ENCODE data around the gene RFX4. TPM values are rescaled to one million over a fixed set of nuclear protein-coding genes. Genes with fewer than 3 reads are reported as not detected.

RFX4 gene
- total RNA-seq, 1 experiment from 2014 or later, result not detected

GRCh38 chr12:106601031-106601430 is 18.2 kb downstream of the RFX4 start:
- DNase-seq (ENCODE audit: low spot score), result no peak
- intact Hi-C loops (cut with micrococcal nuclease; ENCODE audit: unreplicated experiment), result no loop called here
- ChIA-PET POLR2A (ENCODE audit: low non-redundant PET) (no interaction called here), CTCF (no interaction called here)
- no TSS peak for BruUV-seq (replicated peaks)
- Histone ChIP-seq H3K9me3 (ENCODE audit: low read depth, low read length, poor library complexity, severe bottlenecking) (no peaks in the 10 kb centered on the region), H3K36me3 (ENCODE audit: insufficient read depth, low read length, poor library complexity, severe bottlenecking) (no peaks in the 10 kb centered on the region), H3K27ac (ENCODE audit: low read depth, low read length, poor library complexity, severe bottlenecking) (no peak overlapping the region), H3K4me1 (ENCODE audit: insufficient read depth, low read length, poor library complexity, severe bottlenecking) (no peaks in the 10 kb centered on the region), H3K27me3 (replicated peaks; ENCODE audit: insufficient read depth, low read depth, low read length, poor library complexity) (peaks cover 9% of the 10 kb centered on the region), H3K4me3 (ENCODE audit: low read depth, low read length, poor library complexity, severe bottlenecking) (no peak overlapping the region)
- TF ChIP-seq, protein P1, sequence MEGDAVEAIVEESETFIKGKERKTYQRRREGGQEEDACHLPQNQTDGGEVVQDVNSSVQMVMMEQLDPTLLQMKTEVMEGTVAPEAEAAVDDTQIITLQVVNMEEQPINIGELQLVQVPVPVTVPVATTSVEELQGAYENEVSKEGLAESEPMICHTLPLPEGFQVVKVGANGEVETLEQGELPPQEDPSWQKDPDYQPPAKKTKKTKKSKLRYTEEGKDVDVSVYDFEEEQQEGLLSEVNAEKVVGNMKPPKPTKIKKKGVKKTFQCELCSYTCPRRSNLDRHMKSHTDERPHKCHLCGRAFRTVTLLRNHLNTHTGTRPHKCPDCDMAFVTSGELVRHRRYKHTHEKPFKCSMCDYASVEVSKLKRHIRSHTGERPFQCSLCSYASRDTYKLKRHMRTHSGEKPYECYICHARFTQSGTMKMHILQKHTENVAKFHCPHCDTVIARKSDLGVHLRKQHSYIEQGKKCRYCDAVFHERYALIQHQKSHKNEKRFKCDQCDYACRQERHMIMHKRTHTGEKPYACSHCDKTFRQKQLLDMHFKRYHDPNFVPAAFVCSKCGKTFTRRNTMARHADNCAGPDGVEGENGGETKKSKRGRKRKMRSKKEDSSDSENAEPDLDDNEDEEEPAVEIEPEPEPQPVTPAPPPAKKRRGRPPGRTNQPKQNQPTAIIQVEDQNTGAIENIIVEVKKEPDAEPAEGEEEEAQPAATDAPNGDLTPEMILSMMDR (conservative IDR thresholded peaks at IDR 0.05; ENCODE audit: low read depth, low read length), result no peak
- no peak for TF ChIP-seq EZH2 (IDR thresholded peaks at IDR 0.05; ENCODE audit: borderline replicate concordance, low read depth, low read length, poor library complexity, severe bottlenecking)

DNA sequence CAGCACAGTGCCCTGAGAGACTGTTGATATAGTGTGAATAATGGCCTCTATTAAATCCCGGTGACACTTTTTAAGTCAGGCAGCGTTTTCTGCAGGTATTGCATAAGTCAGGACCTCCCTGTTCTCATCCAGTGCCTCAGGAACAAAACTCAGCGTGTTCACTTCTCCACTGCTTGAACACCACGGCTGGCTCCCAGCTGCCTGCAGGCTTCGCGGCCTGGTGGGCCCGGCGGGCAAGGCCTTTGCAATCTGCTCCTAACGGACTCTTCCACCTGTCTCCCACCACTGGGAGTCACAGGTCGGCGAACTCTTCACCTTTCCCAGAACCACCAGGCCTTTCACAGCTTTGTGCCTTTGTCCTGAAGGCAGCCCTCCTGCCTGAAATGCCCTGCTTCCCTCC is 18.7 kb downstream of the RFX4 start:
- ChIA-PET CTCF (no interaction called here), POLR2A (ENCODE audit: low non-redundant PET) (no interaction called here)
- H3K4me3 ChIP-seq (ENCODE audit: low read depth, low read length, poor library complexity, severe bottlenecking), result no peak overlapping the region
- TF ChIP-seq EZH2 (IDR thresholded peaks at IDR 0.05; ENCODE audit: borderline replicate concordance, low read depth, low read length, poor library complexity, severe bottlenecking), result no peak
- TF ChIP-seq, protein P1 (conservative IDR thresholded peaks at IDR 0.05; ENCODE audit: low read depth, low read length), result no peak
- H3K9me3 ChIP-seq (ENCODE audit: low read depth, low read length, poor library complexity, severe bottlenecking), result no peaks in the 10 kb centered on the region
- H3K27me3 ChIP-seq (replicated peaks; ENCODE audit: insufficient read depth, low read depth, low read length, poor library complexity), result peaks cover 9% of the 10 kb centered on the region
- DNase-seq (ENCODE audit: low spot score), result no peak
- no peak overlapping the region for H3K27ac ChIP-seq (ENCODE audit: low read depth, low read length, poor library complexity, severe bottlenecking)
- H3K36me3 ChIP-seq (ENCODE audit: insufficient read depth, low read length, poor library complexity, severe bottlenecking), result no peaks in the 10 kb centered on the region
- intact Hi-C loops (cut with micrococcal nuclease; ENCODE audit: unreplicated experiment), result no loop called here
- H3K4me1 ChIP-seq (ENCODE audit: insufficient read depth, low read length, poor library complexity, severe bottlenecking), result no peaks in the 10 kb centered on the region
- BruUV-seq (replicated peaks), result no TSS peak

DNA sequence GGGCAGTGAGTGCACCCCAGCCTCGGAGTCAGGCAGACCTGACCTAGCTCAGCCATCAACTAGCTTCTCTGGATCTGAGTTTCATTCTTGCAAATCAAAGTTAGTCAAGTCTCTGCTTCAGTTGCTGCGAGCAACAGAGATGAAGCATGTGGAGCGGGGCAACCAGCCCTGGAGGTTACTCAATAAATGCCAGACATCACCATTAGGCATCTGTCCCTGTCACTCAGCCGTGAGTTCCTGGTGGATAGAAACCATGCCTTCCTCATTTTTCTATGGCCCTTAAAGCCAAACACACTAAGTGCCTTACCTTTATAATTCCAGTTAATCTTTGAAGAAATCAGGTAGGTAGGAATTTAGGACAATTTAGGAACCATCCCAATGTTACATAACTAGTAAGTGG is 19.3 kb downstream of the RFX4 start:
- H3K9me3 ChIP-seq (ENCODE audit: low read depth, low read length, poor library complexity, severe bottlenecking), result no peaks in the 10 kb centered on the region
- intact Hi-C loops (cut with micrococcal nuclease; ENCODE audit: unreplicated experiment), result no loop called here
- H3K4me3 ChIP-seq (ENCODE audit: low read depth, low read length, poor library complexity, severe bottlenecking), result no peak overlapping the region
- TF ChIP-seq, protein P1 (conservative IDR thresholded peaks at IDR 0.05; ENCODE audit: low read depth, low read length), result no peak
- no peak for TF ChIP-seq EZH2 (IDR thresholded peaks at IDR 0.05; ENCODE audit: borderline replicate concordance, low read depth, low read length, poor library complexity, severe bottlenecking)
- no peaks in the 10 kb centered on the region for H3K36me3 ChIP-seq (ENCODE audit: insufficient read depth, low read length, poor library complexity, severe bottlenecking)
- no peaks in the 10 kb centered on the region for H3K4me1 ChIP-seq (ENCODE audit: insufficient read depth, low read length, poor library complexity, severe bottlenecking)
- no TSS peak for BruUV-seq (replicated peaks)
- ChIA-PET CTCF (no interaction called here), POLR2A (ENCODE audit: low non-redundant PET) (no interaction called here)
- peaks cover 9% of the 10 kb centered on the region for H3K27me3 ChIP-seq (replicated peaks; ENCODE audit: insufficient read depth, low read depth, low read length, poor library complexity)
- no peak overlapping the region for H3K27ac ChIP-seq (ENCODE audit: low read depth, low read length, poor library complexity, severe bottlenecking)
- DNase-seq (ENCODE audit: low spot score), result no peak

All from A673 (cell line).